ENCODE data around the gene SAMD10.

SAMD10 gene

DNA sequence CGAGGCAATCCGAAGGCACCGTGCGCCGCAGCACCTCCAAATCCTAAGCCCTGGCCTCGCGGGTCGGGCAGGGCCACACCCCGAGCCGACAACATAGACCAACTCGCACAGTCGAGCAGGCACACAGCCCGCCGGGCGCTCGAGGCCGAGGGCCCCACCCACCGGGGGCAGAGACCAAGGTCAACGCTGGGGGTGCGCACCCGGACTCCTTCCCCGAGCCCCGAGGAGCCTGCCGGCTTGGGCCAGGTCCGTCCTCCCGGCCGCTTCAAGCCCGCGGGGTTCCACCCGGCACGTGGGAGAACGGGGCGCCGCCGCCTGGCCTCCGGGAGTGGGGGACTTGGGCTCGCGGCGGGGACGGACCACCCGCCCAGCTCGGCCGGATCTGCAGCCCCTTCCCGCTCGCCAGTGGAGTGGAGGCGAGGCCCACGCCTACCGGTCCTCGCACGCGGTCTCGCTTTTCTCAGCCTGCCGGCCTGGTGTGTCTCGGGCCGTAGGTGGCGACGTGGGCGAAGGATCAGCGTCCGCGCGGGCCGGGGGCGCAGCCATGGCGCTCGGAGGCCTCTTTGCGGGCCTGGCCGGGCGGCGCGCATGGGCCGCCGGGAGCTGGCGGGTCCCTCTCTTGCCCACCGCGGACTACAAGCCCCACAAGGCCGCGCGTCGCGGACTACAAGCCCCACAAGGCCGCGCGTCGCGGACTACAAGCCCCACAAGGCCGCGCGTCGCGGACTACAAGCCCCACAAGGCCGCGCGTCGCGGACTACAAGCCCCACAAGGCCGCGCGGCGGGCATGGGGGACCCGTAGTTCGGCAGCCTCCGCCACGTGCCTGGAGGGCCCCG, 23.4 kb downstream of the SAMD10 start, which contains the start of gene UCKL1:
TSS of gene UCKL1 (minus strand) at position 590 of the 837 bp plus-strand sequence. CDS start at position 546, 44 bp downstream.
- DNase-seq = peak; percentile 95

DNA sequence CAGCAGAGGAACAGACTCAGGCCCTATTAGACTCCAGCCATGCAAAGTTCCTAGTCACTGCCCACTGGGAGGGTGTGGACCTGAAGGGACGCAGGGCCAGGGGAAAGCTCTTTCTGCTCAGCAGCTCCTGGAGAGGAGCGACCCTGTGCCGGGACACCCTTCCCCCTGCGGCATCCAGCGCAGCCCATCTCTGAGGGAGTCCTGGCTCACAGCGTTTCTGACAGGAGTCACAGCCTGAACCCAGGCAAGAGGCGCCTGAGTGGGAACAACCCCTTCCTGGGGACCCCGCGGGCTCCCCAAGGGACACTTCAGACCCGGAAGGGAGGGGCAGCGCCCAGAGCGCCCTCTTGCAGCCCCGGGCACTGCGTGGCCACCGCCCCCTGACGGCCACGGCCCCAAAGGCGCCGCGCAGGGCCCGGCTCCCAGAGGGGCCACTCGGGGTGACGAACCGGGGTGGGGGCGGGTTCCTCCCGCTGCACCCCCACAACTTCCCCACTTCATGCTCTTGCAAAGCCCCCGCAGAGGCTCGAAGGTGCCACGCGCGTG, 24.1 kb downstream of the SAMD10 start:
- peak; percentile 45 for DNase-seq

DNA sequence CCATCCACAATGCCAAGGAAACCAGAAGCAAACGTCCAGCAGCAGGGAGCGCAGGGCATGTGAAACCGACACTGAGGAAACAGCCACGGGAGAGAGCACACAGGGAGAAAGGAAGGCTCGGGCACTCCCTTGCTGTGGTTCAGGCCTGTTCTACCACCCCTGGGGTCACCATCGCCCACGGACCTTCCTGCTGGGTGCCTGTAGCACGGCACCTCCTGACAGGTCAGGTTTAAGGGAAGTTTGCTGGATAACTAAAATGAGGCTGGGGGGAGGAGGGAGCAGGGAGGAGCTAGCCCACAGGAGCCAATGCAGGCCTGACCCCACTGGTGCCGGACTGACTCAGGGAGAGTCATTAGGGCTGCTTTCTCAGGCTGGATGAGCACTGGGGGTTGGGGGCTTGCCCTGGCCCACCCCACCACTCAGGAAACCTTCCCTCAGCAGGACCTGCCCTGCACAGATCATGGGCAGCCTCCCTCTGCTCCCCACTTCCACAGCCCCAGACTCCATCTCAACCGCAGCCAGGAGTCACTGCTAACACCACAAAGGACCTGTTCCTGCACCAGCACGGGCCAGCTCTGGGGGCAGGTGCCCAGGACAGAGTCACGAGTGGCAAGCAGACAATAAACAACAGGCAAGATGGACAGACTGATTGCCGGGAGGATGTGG, 25.5 kb downstream of the SAMD10 start:
- DNase-seq = no peak

DNA sequence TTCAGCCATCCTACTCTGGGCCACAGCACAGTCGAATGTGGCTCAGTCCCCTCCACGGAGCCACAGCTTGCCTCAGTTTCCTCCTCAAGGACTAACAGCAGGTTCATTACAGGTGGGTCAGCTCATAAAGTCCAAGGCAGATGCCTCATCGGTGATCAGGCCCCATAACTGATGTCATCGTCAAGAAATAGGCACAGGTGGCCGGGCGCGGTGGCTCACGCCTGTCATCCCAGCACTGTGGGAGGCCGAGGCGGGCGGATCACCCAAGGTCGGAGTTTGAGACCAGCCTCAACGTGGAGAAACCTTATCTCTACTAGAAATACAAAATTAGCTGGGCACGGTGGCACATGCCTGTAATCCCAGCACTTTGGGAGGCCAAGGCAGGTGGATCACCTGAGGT, 26.7 kb downstream of the SAMD10 start:
- DNase-seq = no peak

DNA sequence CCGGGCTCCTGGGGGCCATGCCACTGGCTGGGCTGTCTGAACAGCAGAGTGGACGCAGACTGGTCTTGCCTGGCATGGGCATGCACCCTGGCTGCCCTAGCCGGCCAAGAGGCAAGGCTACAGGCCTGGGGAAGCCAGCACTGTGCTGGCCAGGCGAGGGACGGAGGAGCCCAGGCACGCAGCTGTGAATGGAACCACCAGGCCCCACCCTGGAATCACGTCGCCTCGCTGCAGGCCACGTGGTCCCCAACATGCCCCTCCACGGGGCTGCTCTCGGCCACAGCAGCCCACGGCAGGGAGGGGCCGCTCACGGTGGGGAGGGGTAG, 27.3 kb downstream of the SAMD10 start:
- DNase-seq = no peak

DNA sequence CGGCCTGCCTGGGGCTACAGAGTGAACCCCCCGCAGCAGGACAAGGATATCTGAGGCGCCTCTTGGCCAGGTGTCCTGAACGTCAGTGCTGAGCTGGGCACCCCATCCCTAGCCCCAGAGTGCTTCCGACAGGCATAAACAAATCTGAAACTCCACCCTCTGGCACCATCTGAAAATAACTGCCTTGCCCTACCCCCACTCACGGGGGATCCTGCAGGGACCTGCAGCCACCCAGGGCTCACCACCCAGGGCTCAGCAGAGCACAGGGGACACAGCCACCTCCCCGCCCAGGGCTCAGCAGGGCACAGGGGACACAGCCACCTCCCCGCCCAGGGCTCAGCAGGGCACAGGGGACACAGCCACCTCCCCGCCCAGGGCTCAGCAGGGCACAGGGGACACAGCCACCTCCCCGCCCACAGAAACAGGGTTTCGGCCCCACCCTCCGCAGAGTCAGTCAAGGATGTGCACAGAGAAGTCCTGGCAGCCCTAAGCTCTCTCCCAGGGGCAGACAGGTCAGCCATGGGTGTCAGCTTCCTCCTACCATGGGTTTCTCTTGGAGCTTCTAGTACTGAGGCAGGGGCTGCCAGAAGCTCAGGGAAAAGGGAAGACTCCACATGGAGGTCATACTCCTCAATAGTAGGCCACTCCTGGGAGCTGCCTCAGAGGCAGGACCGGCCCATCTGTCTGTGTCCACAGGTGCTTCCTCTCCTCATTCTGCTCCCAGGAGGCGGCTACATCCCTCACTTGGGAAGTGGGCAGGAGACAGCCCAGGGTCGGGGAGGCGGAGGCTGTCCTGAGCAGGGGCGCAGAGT, 27.8 kb downstream of the SAMD10 start:
- DNase-seq = no peak

DNA sequence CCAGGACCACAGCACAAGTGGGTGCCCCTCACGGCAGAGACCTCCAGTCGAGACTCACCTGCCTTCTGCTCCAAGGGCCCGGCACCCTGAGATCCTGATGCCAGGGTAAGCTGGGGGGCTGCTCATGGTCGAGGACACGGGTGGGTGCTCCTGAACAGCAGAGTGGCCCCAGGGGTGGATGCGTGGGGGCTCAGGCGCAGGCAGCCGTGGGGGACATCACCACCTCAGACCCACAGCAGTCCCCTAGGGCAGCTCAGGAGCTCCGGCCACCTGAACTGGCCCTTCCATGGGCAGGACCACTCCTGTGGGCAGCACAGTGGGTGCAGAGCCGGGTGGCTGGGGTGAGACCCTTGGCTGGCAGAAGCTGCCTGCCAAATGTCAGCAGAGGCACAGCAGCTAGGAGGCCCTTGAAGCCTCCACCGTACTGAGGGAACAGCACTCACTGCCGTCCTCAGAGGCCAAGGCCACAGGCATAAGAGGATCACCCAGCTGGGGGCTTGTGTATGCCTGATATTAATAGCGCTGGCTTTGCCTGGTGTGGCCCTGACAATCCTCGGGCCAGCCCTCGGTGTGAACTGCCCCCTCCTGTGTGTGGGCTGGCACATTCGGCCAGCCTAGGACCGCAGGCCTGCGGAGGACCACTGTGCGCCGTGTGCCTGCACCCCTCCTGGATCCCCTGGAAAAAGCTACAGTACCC, 28.6 kb downstream of the SAMD10 start:
- no peak for DNase-seq

DNA sequence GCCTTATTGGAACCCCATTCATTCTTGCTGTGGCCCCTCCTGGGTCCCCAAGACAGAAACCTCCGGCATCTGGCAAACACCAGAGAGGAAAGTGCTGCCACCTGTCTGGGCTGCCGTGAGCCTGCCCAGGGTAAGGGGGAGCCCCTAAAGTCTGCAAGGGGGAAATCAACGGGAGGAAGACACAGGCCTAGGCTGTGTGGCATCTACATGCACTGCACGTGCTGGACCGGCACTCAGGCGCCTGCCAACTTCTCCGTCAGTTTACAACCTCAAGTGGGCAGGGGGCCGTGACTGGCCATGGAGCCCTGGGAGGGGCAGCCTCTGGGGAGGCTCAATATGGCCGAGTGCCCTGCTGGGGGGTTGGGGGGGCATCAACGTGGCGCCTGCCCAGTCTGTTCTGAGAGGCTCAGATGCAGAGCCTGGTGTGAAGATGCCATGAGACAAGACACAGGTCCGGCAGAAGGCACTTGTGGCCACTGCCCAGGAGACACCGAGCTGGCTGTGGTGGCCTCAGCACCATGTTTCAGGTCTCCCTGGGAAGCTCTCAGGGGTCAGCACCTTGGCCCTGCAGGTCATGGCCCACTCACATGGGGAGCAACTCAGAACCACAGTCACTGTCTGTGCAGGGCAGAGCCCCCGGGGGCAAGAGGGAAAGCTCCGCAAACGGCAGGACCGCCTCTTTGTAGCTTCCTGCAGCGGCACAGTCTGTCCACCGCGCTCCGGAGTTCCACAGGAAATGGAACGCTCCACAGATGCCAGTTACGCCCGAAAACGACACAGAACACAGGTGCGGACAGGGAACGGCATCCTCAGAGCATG, 31.6 kb downstream of the SAMD10 start:
- peak; percentile 20 for DNase-seq

DNA sequence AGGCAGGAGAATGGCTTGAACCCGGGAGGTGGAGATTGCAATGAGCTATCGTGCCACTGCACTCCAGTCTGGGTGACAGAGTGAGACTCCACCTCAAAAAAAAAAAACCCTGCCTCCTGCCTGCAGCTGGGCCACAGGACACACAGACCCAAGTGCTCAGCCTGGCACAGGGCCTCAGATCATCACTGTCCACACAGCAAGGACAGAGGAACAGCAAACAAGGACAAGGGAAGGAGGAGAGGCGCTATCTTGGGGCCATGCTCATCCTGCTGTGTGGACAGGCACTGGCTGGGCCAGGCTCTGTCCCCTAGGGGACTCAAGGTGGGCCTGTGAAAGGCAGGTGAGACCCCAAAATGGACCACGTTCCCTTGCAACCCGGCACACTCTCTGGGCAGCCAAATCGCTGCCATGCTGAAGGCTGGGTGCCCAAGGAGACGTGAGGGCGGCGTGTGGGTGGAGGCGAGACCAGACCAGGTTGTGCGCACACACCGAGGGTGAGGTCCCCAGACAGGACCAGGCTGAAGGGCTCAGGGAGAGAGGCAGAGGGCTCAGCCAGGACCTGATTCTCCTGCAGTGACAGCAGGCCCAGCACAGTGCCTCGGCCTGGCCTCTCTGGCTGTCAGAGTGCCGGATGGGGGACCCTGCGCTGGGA, 32.3 kb downstream of the SAMD10 start:
- no peak for DNase-seq

DNA sequence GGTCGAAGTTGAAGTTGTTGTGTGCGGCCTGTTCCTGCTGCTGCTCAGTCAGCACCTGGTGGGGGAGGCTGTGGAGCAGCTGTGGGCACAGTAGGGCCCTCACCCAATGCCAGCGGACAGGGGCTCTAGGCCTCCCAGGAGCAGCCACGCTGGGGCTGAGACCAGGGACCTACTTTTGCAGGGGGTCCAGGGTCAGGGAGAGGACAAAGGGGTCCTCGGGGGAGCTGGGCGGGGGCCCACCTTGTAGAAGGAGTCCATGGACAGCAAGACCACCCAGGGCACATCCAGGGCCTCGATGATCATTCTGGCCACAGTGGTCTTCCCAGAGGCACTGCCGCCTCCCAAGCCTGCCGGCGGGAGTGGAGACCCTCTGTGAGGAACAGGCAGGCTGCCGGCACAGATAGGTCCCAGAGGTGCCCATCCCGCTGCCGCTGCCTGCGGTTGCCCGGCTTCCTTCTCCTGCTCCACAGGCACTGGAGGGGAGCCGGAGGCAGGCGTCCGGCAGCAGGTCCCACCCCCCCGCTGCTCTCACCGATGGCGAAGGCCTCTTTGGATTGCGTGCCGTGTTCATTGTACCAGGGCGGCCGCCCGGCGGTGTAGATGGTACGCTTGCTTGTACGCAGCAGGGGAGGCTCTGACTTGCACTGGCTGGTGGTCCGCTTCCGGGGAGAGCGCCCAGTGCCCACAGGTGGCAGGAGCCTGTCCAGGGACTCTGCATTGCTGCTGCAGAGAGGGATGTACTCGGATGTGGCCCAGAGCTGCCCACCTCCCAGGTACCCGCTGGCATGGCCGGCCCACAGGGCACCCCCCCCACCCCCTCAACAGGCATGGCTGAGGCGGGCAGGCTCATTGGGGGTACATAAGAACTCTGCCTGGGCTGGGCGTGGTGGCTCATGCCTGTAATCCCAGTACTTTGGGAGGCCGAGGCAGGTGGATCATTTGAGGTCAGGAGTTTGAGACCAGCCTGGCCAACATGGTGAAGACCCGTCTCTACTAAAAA, 33.2 kb downstream of the SAMD10 start:
- DNase-seq = no peak

DNA sequence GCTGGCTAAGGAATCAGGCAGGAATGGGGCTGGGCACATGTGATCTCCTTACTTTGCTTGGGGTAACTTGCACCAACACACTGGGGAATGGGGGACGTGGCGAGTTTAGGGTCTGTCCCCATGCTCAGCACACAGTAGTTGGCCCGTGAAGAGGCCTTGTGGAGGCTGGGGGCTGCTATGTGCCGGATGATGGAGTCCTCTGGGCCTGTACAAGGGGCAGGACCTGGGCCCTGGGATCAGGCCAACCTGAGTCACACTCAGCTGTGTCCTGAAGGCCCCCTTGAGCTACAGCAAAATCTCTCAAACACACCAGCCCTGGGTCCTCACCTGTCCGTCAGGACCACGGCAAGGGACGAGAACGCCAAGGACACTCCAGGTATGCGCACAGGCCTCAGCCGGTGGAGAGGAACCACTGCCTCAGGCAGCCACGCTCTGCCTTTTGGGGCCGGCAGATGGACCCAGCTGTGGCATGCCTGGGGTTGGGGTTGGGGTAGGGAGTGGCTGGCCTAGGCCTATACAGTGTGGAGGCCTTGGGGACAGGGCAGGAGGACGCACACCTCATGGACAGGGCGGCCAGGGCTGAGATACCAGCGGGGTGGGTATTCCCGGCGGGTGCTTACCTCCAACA, 34.3 kb downstream of the SAMD10 start:
- no peak for DNase-seq

DNA sequence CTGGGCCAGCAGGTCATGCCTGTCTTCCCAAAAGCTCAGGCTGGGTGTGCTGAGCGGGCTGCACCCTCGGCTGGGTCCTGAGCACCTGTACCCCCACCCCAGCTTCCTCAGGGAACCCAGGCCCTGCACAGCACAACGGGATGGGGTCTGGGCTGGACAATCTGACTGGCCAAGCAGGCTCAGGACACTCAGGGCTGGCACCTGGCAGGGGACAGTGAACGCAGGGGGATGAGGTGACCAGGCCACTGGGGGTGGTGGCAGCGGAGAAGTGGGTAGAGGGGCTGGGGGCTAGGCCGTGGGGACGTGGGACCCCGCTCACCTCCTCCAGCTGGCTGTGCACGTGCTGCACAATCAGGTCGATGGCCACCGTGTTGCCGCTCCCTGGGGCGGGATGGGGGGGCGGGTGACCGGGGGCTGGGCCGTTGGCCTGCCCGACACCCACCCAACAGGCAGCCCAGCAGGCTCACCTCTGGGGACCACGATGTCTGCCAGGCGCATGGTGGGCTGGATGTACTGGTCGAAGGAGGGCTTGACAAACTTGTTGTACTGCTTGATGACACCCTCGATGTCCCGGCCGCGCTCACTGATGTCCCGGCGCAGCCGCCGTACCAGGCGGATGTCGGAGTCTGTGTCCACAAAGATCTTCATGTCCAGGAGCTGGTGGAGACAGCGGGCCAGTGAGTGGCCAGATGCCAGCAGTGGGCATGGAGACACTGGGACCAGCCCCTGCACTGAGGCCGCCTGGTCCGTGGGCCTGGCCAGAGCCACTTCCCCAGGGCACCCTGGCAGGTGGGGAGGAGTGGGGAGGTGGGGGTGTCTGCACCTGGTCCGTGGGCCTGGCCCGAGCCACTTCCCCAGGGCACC, 35.1 kb downstream of the SAMD10 start:
- no peak for DNase-seq

DNA sequence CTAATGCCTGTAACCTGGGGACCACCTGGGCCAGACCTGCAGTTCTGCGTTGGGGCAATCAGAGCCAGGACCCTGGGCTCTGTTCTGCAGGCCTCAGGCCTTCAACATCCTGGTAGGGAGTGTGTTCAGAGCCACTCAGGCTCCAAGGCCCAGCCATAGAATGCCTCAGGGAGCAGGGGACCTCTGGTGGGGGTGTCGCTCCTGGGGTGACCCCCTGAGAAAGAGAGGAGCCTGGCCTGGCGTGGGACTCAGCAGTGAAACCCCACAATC, 35.7 kb downstream of the SAMD10 start:
- DNase-seq = no peak

DNA sequence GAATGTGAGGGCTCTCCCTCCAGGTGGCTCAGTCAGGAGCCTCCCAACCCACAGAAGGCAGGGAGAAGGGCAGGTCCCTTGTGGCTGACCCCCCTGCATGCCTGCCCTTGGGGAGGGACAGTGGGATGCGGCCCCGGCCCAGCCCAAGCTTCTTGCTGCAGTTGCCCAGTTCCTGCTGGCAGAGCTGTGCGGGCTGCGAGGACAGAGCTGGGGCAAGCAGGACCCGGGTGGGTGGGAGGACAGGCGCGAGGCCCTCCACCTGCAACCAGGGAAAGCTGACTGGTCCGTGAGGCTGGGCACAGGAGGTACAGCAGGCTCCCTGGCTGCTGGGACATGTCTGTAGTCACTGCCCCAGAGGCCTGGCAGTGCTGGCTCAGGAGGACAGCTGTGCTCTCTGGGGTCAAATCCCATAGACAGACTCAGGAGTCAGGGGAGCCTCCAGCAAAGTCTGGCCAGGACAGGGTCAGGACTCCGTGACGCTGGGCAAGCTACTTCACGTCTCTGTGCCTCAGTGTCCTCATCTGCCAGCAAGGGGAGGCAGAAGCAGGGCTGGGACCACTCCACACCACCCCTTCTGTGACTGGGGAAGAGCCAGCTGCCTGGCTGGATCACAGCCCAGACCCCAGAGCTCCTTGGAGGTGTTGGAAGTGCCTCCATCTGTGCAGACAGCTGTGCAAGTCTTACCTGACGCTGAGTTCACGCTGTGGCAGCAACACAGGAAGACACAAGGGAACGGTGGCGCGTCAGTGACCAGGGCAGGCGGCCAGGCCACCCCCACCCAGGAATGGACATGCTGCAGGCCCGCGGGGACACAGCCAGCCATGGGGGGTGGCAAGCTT, 36.3 kb downstream of the SAMD10 start:
- no peak for DNase-seq

DNA sequence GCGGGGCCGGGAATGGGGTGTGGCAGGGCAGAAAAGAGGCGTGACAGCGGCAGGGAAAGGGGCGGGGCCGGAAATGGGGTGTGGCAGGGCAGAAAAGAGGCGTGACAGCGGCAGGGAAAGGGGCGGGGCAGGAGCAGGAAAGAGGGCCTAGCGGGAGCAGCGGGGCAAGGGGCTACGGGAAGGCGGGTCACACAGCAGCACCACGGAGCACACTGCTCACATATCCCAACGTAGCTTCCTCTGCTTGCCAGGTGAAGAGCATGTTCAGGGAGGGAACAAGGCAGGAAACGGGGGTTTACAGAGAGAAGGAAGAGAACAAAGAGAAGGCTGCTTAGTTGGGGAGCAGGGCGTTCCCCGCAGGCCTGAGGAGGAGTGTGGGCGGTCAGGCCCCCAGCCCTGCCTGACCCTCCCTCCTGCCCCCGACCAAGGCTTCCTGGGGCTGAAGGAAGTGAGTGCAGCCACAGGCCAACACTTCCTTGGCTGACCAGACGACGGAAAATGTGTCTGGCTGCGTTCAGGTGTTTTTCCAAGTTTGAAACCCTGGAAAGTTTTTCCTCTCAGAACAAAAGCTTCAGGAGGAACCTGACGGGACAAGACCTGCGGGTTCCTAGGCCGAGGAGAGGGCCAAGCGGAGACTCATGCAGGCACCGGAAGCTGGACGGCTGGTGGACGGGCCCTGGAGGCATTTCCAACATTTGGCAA, 37.0 kb downstream of the SAMD10 start:
- peak; percentile 76 for DNase-seq

DNA sequence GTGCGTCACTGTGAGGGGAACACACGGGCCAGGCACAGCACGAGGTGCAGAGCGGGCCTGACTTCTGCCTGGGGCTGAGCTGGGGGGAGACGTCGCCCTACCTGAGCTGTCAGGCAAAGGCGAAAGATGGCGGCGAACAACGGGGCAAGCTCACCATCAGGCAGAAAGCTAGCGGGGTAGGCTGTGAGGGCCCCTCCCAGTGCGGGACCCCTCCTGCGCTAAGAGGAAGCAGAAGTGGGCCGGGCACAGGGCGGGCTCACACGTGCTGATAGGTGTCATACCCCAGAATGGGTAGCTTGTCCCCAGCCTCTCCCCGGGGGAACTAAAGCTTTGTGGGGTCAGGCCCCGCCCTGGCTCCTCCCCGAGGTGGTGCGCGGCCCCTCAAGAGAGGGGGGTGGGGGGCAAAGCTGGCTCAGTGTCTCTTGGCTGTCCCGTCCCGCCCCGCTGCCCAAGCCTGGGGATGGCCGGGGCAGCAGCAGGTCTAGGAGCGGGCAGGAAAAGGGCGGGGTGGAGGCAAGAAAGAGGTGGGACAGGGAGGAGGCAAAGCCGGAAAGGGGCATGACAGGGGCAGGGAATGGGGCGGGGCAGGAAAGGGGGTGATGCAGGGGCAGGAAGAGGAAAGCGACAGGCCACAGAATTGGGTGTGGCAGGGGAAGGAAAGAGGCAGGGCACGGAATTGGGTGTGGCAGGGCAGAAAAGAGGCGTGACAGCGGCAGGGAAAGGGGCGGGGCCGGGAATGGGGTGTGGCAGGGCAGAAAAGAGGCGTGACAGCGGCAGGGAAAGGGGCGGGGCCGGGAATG, 38.0 kb downstream of the SAMD10 start:
- peak; percentile 98 for DNase-seq
